ENCODE measurements around the gene FGF2.

Gene FGF2

DNA sequence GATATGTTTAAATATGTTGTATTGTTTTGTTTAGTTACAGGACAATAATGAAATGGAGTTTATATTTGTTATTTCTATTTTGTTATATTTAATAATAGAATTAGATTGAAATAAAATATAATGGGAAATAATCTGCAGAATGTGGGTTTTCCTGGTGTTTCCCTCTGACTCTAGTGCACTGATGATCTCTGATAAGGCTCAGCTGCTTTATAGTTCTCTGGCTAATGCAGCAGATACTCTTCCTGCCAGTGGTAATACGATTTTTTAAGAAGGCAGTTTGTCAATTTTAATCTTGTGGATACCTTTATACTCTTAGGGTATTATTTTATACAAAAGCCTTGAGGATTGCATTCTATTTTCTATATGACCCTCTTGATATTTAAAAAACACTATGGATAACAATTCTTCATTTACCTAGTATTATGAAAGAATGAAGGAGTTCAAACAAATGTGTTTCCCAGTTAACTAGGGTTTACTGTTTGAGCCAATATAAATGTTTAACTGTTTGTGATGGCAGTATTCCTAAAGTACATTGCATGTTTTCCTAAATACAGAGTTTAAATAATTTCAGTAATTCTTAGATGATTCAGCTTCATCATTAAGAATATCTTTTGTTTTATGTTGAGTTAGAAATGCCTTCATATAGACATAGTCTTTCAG is 68.8 kb downstream of the FGF2 start:
- DNase-seq: no peak

DNA sequence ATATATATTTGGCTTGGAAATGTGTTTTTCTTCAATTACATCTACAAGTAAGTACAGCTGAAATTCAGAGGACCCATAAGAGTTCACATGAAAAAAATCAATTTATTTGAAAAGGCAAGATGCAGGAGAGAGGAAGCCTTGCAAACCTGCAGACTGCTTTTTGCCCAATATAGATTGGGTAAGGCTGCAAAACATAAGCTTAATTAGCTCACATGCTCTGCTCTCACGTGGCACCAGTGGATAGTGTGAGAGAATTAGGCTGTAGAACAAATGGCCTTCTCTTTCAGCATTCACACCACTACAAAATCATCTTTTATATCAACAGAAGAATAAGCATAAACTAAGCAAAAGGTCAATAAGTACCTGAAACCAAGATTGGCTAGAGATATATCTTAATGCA is 69.6 kb downstream of the FGF2 start:
- no peak for DNase-seq

DNA sequence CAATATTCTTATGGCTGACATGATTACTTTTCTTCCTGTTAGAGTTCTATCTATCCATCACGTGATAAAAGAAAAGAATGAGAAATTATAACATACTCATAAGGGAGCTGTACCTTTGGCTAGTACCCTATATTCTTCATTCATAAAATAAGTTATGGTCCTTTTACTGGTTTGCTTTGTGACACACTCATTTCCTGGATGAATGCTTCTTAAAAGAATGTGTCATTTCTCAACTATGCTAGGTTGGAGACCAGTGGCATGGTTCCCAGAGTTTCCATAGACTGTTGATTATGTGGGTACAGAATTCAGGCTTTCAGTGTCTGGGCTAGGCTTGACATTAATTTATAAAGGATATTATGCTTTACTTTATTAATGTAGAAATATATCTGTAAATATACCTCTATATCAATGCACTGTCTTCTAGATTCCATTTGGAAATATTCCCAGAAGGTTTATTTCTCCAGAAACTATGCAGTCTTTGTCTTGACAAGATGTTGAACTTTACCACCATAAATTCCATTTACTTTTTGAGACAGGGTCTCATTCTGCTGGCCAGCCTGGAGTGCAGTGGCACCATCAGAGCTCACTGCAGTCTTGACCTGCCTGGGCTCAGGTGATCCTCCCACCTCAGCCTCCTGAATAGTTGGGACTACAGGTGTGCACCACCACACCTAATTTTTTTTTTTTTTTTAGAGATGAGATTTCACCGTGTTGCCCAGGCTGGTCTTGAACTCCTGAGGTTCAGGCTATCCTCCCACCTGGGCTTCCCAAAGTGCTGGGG is 71.9 kb downstream of the FGF2 start:
- no peak for DNase-seq

DNA sequence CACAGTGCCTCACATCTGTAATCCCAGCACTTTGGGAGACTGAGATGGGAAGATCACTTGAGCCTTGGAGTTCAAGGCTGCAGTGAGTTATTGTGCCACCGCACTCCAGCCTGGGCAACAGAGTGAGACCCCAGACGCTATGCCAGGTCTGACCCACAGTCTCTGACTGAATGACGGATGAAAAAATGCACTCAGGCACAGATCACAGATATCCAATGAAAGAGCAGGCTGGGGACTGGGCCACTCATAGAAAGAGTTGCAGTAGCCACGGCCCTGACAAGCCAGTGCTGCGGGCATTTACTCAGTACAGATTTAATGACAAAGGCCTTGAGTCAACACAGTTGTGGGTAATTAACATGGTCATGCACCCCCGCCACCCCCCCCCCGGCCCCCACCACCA is 73.1 kb downstream of the FGF2 start:
- no peak for DNase-seq

GRCh38 chr4:122900314-122900713 is 73.7 kb downstream of the FGF2 start:
- DNase-seq: no peak

DNA sequence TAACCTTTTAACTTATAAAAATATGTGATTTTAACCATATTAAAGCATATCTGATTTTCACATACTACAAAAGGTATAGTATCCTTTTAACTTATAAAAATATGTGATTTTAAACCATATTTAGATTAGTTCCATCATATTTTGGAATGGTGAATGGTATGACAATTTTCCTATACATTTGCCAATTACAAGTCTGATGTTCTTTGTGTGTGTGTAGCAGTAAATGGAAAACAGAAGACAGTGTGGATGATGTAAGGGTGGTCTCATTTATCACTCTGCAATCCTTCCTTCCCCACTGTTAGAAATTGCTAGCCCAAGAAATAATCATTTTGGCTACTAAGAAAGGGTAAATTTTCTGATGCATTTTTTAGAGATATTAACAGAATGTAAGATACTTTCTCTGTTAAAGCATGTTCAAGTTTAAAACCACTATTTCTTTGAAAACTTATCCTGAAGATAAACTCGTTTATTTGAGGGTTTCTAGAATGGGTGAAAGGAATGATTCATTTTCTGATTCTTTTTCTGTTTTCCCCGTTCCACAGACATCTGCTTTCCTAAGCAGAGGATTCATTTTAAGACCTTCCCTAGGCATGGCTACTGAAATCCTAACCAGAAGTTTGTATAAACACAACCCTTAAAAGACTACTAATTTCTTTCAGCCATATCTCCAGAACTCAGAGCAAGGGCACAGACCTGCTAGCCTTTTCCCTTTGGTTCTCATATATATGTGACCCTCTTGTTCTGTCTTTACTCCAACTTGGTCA is 74.8 kb downstream of the FGF2 start:
- no peak for DNase-seq

DNA sequence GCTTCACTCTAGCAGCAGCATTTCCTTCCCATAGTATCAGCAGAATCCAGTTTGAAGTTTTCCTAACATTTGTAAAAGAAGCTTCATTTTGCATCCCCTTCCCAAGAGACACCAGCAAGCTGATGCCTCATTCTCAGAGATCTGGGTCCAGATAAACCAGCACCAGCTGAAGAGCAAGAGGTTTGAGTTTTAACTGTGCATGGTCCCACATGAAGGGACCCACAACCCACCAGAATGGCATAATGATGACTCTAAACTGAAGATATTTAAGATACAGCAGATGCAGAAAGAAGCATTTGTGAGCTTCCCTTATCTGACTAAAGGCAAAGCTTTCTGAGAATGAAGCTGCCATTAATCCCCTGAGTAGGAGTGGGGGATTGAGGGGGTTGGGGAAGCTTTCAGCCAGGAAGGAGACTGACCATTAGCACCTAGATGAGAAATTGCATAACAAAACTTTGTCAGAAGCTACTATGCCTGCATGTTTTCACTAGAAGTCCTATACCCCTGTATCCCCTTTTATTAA is 77.2 kb downstream of the FGF2 start:
- DNase-seq: no peak

DNA sequence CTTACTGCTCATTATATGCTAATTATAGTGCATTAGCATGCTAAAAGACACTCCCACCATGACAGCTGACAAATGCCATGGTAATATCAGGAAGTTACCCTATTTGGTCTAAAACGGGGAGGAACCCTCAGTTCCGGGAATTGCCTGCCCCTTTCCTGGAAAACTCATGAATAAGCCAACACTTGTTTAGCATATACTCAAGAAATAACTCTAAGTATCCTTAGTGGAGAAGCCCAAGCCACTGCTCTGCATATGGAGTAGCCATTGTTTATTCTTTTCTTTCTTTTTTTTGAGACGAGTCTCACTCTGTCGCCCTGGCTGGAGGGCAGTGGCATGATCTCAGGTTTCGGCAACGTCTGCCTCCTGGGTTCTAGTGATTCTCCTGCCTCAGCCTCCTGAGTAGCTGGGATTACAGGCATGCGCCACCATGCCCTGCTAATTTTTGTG is 80.3 kb downstream of the FGF2 start:
- no peak for DNase-seq

GRCh38 chr4:122908223-122908622 is 81.6 kb downstream of the FGF2 start:
- DNase-seq: no peak

DNA sequence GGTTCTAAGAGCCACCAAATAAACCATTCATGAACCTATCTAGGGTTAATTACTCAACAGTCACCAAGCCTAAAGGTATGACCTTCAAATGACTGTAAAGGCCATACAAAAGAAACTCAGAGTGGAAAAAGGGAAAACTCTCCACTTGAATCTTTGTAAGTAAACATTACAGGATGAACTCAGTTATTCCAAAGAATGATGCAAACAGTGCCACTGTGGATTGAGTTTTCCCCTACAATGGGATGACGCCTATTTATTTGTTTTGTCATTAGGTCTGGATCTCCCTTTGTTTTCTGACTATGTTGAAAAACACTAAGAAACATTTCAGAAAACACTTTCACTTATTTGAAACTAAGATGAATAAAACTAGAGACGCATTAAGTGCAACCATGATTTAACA is 83.1 kb downstream of the FGF2 start:
- DNase-seq: no peak

DNA sequence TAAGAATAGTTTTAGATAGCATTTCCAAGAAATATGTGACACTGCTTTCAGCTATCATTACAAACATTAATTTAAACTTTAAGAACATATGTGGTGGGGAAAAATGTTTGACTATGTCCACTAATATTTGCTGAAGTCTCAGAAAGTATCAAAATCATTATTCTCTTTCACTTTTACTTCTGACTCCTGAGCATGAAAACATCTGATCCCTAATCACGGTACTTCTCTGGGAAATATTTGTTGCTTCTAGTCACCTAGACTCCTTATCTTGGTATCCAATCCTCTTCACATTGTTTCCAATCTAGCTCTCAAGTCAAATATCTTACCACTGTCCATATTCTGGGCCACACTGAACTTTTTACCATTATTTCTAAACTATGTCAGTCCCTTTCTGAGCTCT is 85.0 kb downstream of the FGF2 start:
- no peak for DNase-seq

DNA sequence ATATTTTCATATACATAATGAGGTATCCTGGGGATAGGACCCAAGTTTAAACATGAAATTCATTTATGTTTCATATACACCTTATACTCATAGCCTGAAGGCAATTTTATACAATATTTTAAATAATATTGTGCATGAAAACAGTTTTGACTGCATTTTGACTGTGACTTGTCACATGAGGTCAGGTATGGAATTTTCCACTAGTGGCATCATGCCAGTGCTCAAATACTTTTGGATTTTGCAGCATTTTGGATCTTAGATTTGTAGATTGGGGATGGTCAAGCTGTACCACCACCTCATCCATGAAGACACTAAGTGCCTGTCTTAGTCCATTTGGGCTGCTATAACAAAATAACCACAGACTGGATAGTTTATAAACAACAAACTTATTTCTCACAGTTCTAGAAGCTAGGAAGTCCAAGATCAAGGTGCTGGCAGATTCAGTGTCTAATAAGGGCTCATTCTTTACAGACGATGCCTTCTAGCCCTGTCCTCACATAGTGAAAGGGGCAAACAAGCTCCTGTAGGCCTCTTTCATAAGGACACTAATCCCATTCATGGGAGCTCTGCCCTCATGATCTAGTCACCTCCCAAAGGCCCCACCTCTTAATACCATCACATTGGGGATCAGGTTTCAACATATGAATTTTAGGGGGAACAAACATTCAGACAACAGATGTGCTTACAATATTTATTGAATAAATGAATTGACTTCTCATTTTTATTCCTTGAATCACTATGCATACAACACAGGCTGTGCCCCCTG is 86.4 kb downstream of the FGF2 start:
- DNase-seq: no peak

- no peak for DNase-seq
Observed at GRCh38 chr4:122914292-122914904, 87.8 kb downstream of the FGF2 start.

- DNase-seq: no peak
Observed at GRCh38 chr4:122914938-122915337, 88.3 kb downstream of the FGF2 start.

- no peak for DNase-seq
Observed at GRCh38 chr4:122917731-122918130, 91.1 kb downstream of the FGF2 start.

DNA sequence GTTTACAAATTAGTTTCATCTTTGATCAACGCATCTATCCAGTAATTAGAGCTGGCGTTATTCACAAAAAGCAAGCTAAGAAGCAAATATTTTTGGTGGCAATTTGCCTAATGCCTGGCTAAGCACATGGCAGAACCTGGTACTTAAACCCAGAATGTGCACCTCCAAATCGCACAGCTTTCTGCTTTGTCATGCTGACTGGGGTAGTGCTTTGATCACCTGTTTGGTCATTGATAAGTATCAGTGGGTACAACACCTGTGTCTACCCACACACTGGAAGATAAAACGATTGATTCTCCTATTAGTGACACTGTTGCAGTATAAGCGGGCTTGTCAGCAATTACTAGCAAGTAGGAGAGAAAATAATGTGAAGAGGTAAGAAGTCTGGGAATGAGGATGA is 93.8 kb downstream of the FGF2 start:
- DNase-seq: no peak

DNA sequence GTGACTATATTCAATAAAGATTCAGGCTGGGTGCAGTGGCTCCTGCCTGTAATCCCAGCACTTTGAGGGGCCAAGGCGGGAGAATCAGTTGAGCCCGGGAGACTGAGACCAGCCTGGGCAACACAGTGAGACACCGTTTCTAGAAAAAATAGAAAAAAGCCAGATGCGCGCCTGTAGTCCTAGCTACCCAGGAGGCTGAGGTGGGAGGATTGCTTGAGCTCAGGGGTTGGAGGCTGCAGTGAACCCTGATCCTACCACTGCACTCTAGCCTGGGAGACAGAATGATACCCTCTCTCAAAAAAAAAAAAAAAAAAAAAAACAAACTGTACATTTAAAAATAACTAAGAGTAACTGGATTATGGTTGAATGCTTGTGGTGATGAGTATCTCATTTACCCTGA is 94.7 kb downstream of the FGF2 start:
- no peak for DNase-seq

- DNase-seq: no peak
Observed at GRCh38 chr4:122921971-122922876, 95.6 kb downstream of the FGF2 start, which contains the start of gene NUDT6. NUDT6 (minus strand) TSS chr4:122922597; CDS start chr4:122922572, 25 bp downstream.

GRCh38 chr4:122922877-122923511 is 96.4 kb downstream of the FGF2 start:
- DNase-seq: peak; percentile 13

GRCh38 chr4:122928930-122929329 is 102.3 kb downstream of the FGF2 start:
- no peak for DNase-seq

- no peak for DNase-seq
Observed at GRCh38 chr4:122930862-122931261, 104.2 kb downstream of the FGF2 start.

All from GOT3 (cell line).